ENCODE results near the gene LENEP. TPM values are rescaled to one million over a fixed set of nuclear protein-coding genes. Genes with fewer than 3 reads are reported as not detected.
A peak's percentile ranks its signal among the peaks of the same experiment; 100 is the strongest.

Gene LENEP
- total RNA-seq, 1 donor = not detected

DNA sequence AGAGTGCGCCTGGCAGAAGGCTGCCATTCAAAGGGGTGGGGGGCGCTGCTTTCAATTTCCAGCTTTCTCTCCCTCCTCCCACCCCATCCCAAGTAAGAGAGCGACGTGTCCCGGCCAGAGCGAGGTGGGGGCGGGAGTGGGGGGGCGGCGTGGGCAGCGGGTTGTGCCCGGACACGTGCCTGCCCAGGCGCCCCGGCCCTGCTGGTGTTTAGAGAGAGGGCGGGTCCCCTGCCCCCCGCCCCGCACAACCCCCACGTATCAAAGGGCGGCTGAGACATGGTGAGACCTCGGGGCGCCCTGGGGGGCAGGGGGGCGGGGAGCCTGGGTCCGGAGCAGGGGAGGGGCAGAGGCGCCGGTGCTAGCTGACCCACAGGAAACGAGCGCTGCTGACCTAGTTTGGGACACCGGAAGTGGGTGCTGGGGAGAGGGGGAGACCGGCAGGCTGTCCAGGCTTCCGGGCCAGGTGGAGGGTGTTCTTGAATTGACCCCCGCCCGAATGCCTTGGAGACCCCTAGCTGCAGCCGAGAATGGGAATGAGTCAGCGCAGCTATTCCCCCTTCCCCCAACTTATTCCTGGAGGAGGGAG, 10.5 kb downstream of the LENEP start:
- peak overlapping the region; percentile 62 for H2AFZ ChIP-seq (ENCODE audit: low read length)
- H3K4me2 ChIP-seq (ENCODE audit: insufficient read depth, low read length) = peak overlapping the region; percentile 76
- H3K4me3 ChIP-seq (ENCODE audit: insufficient read depth, low read length) = peak overlapping the region; percentile 89
- TF ChIP-seq CTCF (IDR thresholded peaks at IDR 0.05; ENCODE audit: extremely low read depth, low read depth, low read length) = no peak
- peaks cover 28% of the 10 kb centered on the region for H4K20me1 ChIP-seq (ENCODE audit: insufficient read depth, low read length)
- no peaks in the 10 kb centered on the region for H3K36me3 ChIP-seq (ENCODE audit: insufficient read depth, low read length)
- H3K9me3 ChIP-seq (ENCODE audit: low read depth, low read length) = no peaks in the 10 kb centered on the region
- H3K79me2 ChIP-seq (ENCODE audit: insufficient read depth, low read length) = peaks cover 62% of the 10 kb centered on the region
- H3K27me3 ChIP-seq (ENCODE audit: insufficient read depth, low read length) = no peaks in the 10 kb centered on the region
- H3K27ac ChIP-seq (ENCODE audit: low read depth, low read length) = peak overlapping the region; percentile 72
- peak; percentile 90 for DNase-seq (ENCODE audit: insufficient read length, low spot score, missing footprints)
- peaks cover 38% of the 10 kb centered on the region for H3K4me1 ChIP-seq (ENCODE audit: insufficient read depth, low read length)

DNA sequence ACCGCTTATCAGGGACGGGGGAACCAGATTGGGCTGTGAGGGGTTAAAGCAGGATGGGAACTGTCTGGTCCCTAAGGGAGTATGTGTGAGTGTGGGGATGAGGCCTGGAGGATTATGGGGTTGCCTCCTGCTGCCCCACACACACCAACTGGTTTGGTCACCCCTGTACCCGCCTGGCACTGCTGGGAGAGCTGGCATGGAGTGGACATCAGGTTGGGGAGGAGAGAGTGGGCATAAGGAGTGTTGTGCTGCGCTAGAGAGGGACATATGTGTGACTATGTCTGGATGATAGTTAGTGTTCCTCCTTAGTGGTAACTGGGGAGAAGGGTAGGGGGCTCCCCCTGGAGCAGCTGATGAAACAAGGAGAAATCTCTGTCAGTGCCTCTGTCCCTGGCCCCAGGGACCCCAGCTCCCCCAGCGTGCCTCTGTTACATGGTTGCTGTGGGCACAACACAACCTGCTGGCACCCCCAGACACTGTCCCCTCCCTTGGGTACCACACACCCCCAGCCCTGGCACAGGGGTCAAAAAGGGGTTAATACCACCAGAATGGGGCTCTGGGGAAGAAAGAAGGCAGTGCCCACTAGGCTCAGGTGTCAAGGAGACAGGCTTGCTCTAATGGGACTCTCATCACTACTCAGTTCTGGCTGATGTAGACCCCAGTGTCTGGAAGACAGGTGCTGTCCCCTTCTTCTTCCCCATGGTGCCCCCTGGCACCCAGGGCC, 11.1 kb downstream of the LENEP start:
- peak overlapping the region; percentile 58 for H3K27ac ChIP-seq (ENCODE audit: low read depth, low read length)
- no peaks in the 10 kb centered on the region for H3K27me3 ChIP-seq (ENCODE audit: insufficient read depth, low read length)
- peaks cover 34% of the 10 kb centered on the region for H3K4me1 ChIP-seq (ENCODE audit: insufficient read depth, low read length)
- DNase-seq (ENCODE audit: insufficient read length, low spot score, missing footprints) = peak; percentile 59
- peak overlapping the region; percentile 76 for H3K4me2 ChIP-seq (ENCODE audit: insufficient read depth, low read length)
- no peaks in the 10 kb centered on the region for H3K36me3 ChIP-seq (ENCODE audit: insufficient read depth, low read length)
- H3K4me3 ChIP-seq (ENCODE audit: insufficient read depth, low read length) = peak overlapping the region; percentile 89
- H3K9me3 ChIP-seq (ENCODE audit: low read depth, low read length) = no peaks in the 10 kb centered on the region
- TF ChIP-seq CTCF (IDR thresholded peaks at IDR 0.05; ENCODE audit: extremely low read depth, low read depth, low read length) = no peak
- H3K79me2 ChIP-seq (ENCODE audit: insufficient read depth, low read length) = peaks cover 69% of the 10 kb centered on the region
- no peak overlapping the region for H2AFZ ChIP-seq (ENCODE audit: low read length)
- peaks cover 28% of the 10 kb centered on the region for H4K20me1 ChIP-seq (ENCODE audit: insufficient read depth, low read length)

GRCh38 chr1:155005076-155006011, 12.0 kb downstream of the LENEP start:
- Histone ChIP-seq H4K20me1 (ENCODE audit: insufficient read depth, low read length) (peaks cover 28% of the 10 kb centered on the region), H2AFZ (ENCODE audit: low read length) (no peak overlapping the region), H3K27ac (ENCODE audit: low read depth, low read length) (peak overlapping the region; percentile 53), H3K79me2 (ENCODE audit: insufficient read depth, low read length) (peaks cover 77% of the 10 kb centered on the region), H3K36me3 (ENCODE audit: insufficient read depth, low read length) (no peaks in the 10 kb centered on the region), H3K4me3 (ENCODE audit: insufficient read depth, low read length) (peak overlapping the region; percentile 89), H3K4me1 (ENCODE audit: insufficient read depth, low read length) (peaks cover 25% of the 10 kb centered on the region), H3K4me2 (ENCODE audit: insufficient read depth, low read length) (peak overlapping the region; percentile 10), H3K9me3 (ENCODE audit: low read depth, low read length) (no peaks in the 10 kb centered on the region), H3K27me3 (ENCODE audit: insufficient read depth, low read length) (no peaks in the 10 kb centered on the region)
- peak; percentile 96 for DNase-seq (ENCODE audit: insufficient read length, low spot score, missing footprints)
- TF ChIP-seq CTCF (IDR thresholded peaks at IDR 0.05; ENCODE audit: extremely low read depth, low read depth, low read length) = no peak

Measured in osteoblast (primary cell).